ENCODE results near the gene FLRT3. TPM values are rescaled to one million over a fixed set of nuclear protein-coding genes. Genes with fewer than 3 reads are reported as not detected.

FLRT3 gene
- total RNA-seq, 1 experiment from 2014 or later = 1.5 TPM

DNA sequence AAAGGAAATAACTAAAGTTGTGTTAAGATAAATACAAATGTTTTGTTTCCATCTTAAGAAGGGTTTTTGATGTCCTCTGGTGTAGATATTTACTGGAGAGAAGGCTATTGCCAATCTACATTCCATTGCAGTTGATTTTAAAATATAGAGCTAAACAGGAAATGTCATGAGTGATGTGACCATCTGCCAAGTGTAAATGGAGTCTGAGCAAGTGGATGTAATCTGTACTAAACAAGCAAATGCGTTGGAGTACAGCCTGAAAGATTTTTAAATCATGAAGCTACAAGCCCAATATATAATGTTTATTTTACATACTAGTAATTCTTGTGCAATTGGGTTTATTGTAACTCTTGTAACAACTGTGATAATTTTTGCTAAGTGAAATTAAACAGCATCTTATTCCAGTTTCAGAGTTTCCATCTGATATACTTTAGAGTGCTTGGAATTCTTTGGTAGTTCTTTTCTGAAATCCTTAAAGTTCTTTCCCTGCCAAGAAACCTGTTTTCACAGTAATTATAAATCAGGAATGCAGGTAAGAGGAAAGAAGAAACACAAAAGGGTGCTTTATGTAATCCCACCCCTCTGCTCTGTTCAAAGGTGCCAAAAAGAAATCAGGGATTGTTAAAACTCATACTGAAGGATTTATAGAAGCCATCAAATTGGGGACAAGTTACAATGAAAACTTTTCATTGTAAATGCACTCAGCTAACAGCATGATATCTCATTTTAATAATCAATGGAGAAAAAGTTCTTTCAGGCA lies 47.2 kb upstream of the FLRT3 start:
- Histone ChIP-seq H3K4me1 (ENCODE audit: control insufficient read depth in 1 of 2, insufficient read depth in 2 of 2, low read length in 2 of 2) (no peaks in the 10 kb centered on the region), H2AFZ (ENCODE audit: low read depth, low read length, poor library complexity, severe bottlenecking) (no peak overlapping the region), H3K9me3 (ENCODE audit: control insufficient read depth in 1 of 2, insufficient read depth in 1 of 2, low read depth in 1 of 2, low read length in 2 of 2) (no peaks in the 10 kb centered on the region), H3K9me2 (ENCODE audit: insufficient read depth) (no peaks in the 10 kb centered on the region), H3K27ac (ENCODE audit: low read depth, low read length) (no peak overlapping the region), H3K4me2 (ENCODE audit: low read length) (no peak overlapping the region), H3K36me3 (ENCODE audit: control insufficient read depth in 1 of 2, insufficient read depth in 2 of 2, low read length in 2 of 2) (no peaks in the 10 kb centered on the region), H3K9ac (ENCODE audit: low read length) (no peak overlapping the region), H3K27me3 (ENCODE audit: insufficient read depth, low read length) (no peaks in the 10 kb centered on the region), H4K20me1 (ENCODE audit: insufficient read depth) (no peaks in the 10 kb centered on the region; the same call in 1 of the 2 replicates), H3K79me2 (ENCODE audit: insufficient read depth, low read length) (no peaks in the 10 kb centered on the region), H3K4me3 (replicated peaks in 1 of 2; ENCODE audit: low read depth in 1 of 2, low read length in 2 of 2) (no peak overlapping the region)
- no TSS peak for BruUV-seq (replicated peaks)
- DNase-seq (ENCODE audit: low read depth, low spot score) (no peak), ATAC-seq (no peak)
- ChIA-PET CTCF (no interaction called here), RAD21 (ENCODE audit: low non-redundant PET in 1 of 2, low total read pairs in 2 of 2, uncharacterized antibody in 2 of 2, unreplicated experiment in 2 of 2) (no interaction called here), POLR2A (no interaction called here)
- intact Hi-C loops (cut with micrococcal nuclease) = no loop called here
- TF ChIP-seq CBX3 (IDR thresholded peaks at IDR 0.05; ENCODE audit: low read depth) (no peak), TCF7L2 (IDR thresholded peaks at IDR 0.05; ENCODE audit: borderline replicate concordance, extremely low read depth, insufficient read depth, insufficient read length) (no peak), SIN3A (IDR thresholded peaks at IDR 0.05; ENCODE audit: low read depth) (no peak), SP1 (IDR thresholded peaks at IDR 0.05; ENCODE audit: low read depth) (no peak), POLR2A (IDR thresholded peaks at IDR 0.05; ENCODE audit: borderline replicate concordance, extremely low read depth, insufficient read depth, insufficient read length) (no peak)

DNA sequence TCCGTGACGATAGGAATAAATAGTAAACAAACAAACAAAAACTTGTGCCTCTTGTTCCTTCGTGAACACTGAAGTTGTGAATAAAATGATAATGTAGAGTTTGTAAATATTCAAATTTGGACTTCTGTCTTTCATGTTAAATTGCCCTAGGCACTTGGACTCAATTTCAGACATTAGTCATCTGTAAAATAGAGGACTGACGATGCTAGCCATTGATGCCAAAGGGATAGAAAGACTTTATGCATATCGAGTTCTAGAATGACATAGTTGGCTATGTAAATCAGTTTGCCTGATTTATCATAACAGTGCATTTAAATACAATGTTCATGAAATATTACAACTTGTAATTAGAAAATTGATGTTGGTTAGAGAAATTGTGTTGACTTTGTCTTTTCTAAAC lies 45.9 kb upstream of the FLRT3 start:
- no peak overlapping the region for H2AFZ ChIP-seq (ENCODE audit: low read depth, low read length, poor library complexity, severe bottlenecking)
- ChIA-PET CTCF (no interaction called here), RAD21 (ENCODE audit: low non-redundant PET in 1 of 2, low total read pairs in 2 of 2, uncharacterized antibody in 2 of 2, unreplicated experiment in 2 of 2) (no interaction called here), POLR2A (no interaction called here)
- H3K9me2 ChIP-seq (ENCODE audit: insufficient read depth) = no peaks in the 10 kb centered on the region
- H3K27ac ChIP-seq (ENCODE audit: low read depth, low read length) = no peak overlapping the region
- no peak overlapping the region for H3K4me3 ChIP-seq (replicated peaks in 1 of 2; ENCODE audit: low read depth in 1 of 2, low read length in 2 of 2)
- H3K36me3 ChIP-seq (ENCODE audit: control insufficient read depth in 1 of 2, insufficient read depth in 2 of 2, low read length in 2 of 2) = no peaks in the 10 kb centered on the region
- no peak overlapping the region for H3K9ac ChIP-seq (ENCODE audit: low read length)
- no TSS peak for BruUV-seq (replicated peaks)
- DNase-seq (ENCODE audit: low read depth, low spot score) (no peak), ATAC-seq (no peak)
- intact Hi-C loops (cut with micrococcal nuclease) = no loop called here
- no peaks in the 10 kb centered on the region for H3K4me1 ChIP-seq (ENCODE audit: control insufficient read depth in 1 of 2, insufficient read depth in 2 of 2, low read length in 2 of 2)
- TF ChIP-seq POLR2A (IDR thresholded peaks at IDR 0.05; ENCODE audit: borderline replicate concordance, extremely low read depth, insufficient read depth, insufficient read length) = no peak
- no peaks in the 10 kb centered on the region for H3K27me3 ChIP-seq (ENCODE audit: insufficient read depth, low read length)
- no peaks in the 10 kb centered on the region for H3K9me3 ChIP-seq (ENCODE audit: control insufficient read depth in 1 of 2, insufficient read depth in 1 of 2, low read depth in 1 of 2, low read length in 2 of 2)
- no peak overlapping the region for H3K4me2 ChIP-seq (ENCODE audit: low read length)
- no peaks in the 10 kb centered on the region; the same call in 1 of the 2 replicates for H4K20me1 ChIP-seq (ENCODE audit: insufficient read depth)
- H3K79me2 ChIP-seq (ENCODE audit: insufficient read depth, low read length) = no peaks in the 10 kb centered on the region
